ENCODE data around the gene MAML3.

Gene MAML3

GRCh38 chr4:139694522-139695107, 459.4 kb downstream of the MAML3 start:
- no peak overlapping the region for H3K4me3 Mint-ChIP-seq
- H3K36me3 Mint-ChIP-seq, result peaks cover 3 to 11% of the 10 kb centered on the region in 2 donors
- DNase-seq (no peak), ATAC-seq (replicated peaks) (no peak)
- H3K4me1 Mint-ChIP-seq, result peaks cover 4 to 13% of the 10 kb centered on the region in 2 donors
- H3K27ac Mint-ChIP-seq, result no peak overlapping the region
- H3K27me3 Mint-ChIP-seq, result no peaks in the 10 kb centered on the region
- H3K9me3 Mint-ChIP-seq, result peaks cover 4% of the 10 kb centered on the region in 2 donors

- Mint-ChIP-seq H3K9me3 (peaks cover 0 to 3% of the 10 kb centered on the region in 2 donors), H3K27ac (no peak overlapping the region), H3K4me1 (peaks cover 4 to 8% of the 10 kb centered on the region in 2 donors), H3K27me3 (no peaks in the 10 kb centered on the region), H3K4me3 (no peak overlapping the region), H3K36me3 (peaks cover 0 to 7% of the 10 kb centered on the region in 2 donors)
- DNase-seq, result no peak
- peak; percentile 65 to 77 for ATAC-seq (replicated peaks)
Observed at GRCh38 chr4:139692309-139693012, 461.5 kb downstream of the MAML3 start.

GRCh38 chr4:139690419-139690818, 463.6 kb downstream of the MAML3 start:
- H3K27me3 Mint-ChIP-seq, result no peaks in the 10 kb centered on the region
- ATAC-seq (replicated peaks) (no peak), DNase-seq (no peak)
- H3K27ac Mint-ChIP-seq, result no peak overlapping the region
- H3K36me3 Mint-ChIP-seq, result peaks cover 0 to under 1% of the 10 kb centered on the region in 2 donors
- peaks cover 4 to 8% of the 10 kb centered on the region in 2 donors for H3K4me1 Mint-ChIP-seq
- no peak overlapping the region for H3K4me3 Mint-ChIP-seq
- no peaks in the 10 kb centered on the region for H3K9me3 Mint-ChIP-seq

GRCh38 chr4:139689093-139689722, 464.8 kb downstream of the MAML3 start:
- H3K27ac Mint-ChIP-seq, result no peak overlapping the region
- H3K4me1 Mint-ChIP-seq, result peaks cover 4 to 8% of the 10 kb centered on the region in 2 donors
- H3K27me3 Mint-ChIP-seq, result no peaks in the 10 kb centered on the region
- H3K9me3 Mint-ChIP-seq, result no peaks in the 10 kb centered on the region
- H3K36me3 Mint-ChIP-seq, result peaks cover 5% of the 10 kb centered on the region in 2 donors
- H3K4me3 Mint-ChIP-seq, result no peak overlapping the region
- DNase-seq (no peak), ATAC-seq (replicated peaks) (no peak)

- Mint-ChIP-seq H3K4me1 (no peaks in the 10 kb centered on the region), H3K27me3 (no peaks in the 10 kb centered on the region), H3K4me3 (no peak overlapping the region), H3K36me3 (peaks cover 11 to 13% of the 10 kb centered on the region in 2 donors), H3K9me3 (peaks cover 0 to 2% of the 10 kb centered on the region in 2 donors), H3K27ac (no peak overlapping the region)
- DNase-seq, result no peak
- ATAC-seq (replicated peaks), result no peak
Observed at GRCh38 chr4:139686988-139687387, 467.0 kb downstream of the MAML3 start.

- peaks cover 11 to 13% of the 10 kb centered on the region in 2 donors for H3K36me3 Mint-ChIP-seq
- no peak overlapping the region for H3K4me3 Mint-ChIP-seq
- no peaks in the 10 kb centered on the region for H3K27me3 Mint-ChIP-seq
- H3K9me3 Mint-ChIP-seq, result peaks cover 0 to 2% of the 10 kb centered on the region in 2 donors
- H3K4me1 Mint-ChIP-seq, result no peaks in the 10 kb centered on the region
- ATAC-seq (replicated peaks), result no peak
- no peak overlapping the region for H3K27ac Mint-ChIP-seq
- no peak for DNase-seq
Observed at GRCh38 chr4:139686130-139686529, 467.9 kb downstream of the MAML3 start.

- Mint-ChIP-seq H3K4me3 (no peak overlapping the region), H3K27me3 (no peaks in the 10 kb centered on the region), H3K4me1 (no peaks in the 10 kb centered on the region), H3K36me3 (peaks cover 11 to 13% of the 10 kb centered on the region in 2 donors), H3K9me3 (peaks cover 0 to 2% of the 10 kb centered on the region in 2 donors), H3K27ac (no peak overlapping the region)
- ATAC-seq (replicated peaks), result no peak
- DNase-seq, result no peak
Observed at GRCh38 chr4:139685180-139685579, 468.8 kb downstream of the MAML3 start.

GRCh38 chr4:139684351-139684750, 469.6 kb downstream of the MAML3 start:
- DNase-seq (no peak), ATAC-seq (replicated peaks) (no peak)
- no peaks in the 10 kb centered on the region for H3K27me3 Mint-ChIP-seq
- peaks cover 0 to 2% of the 10 kb centered on the region in 2 donors for H3K9me3 Mint-ChIP-seq
- H3K27ac Mint-ChIP-seq, result no peak overlapping the region
- peaks cover 11 to 13% of the 10 kb centered on the region in 2 donors for H3K36me3 Mint-ChIP-seq
- H3K4me3 Mint-ChIP-seq, result no peak overlapping the region
- H3K4me1 Mint-ChIP-seq, result no peaks in the 10 kb centered on the region

GRCh38 chr4:139682741-139683151, 471.2 kb downstream of the MAML3 start:
- no peaks in the 10 kb centered on the region for H3K4me1 Mint-ChIP-seq
- DNase-seq, result no peak
- H3K36me3 Mint-ChIP-seq, result peaks cover 12 to 17% of the 10 kb centered on the region in 2 donors
- ATAC-seq (replicated peaks), result no peak
- H3K27ac Mint-ChIP-seq, result no peak overlapping the region
- H3K9me3 Mint-ChIP-seq, result peaks cover 0 to 2% of the 10 kb centered on the region in 2 donors
- no peak overlapping the region for H3K4me3 Mint-ChIP-seq
- H3K27me3 Mint-ChIP-seq, result no peaks in the 10 kb centered on the region

- ATAC-seq (replicated peaks), result no peak
- H3K36me3 Mint-ChIP-seq, result peaks cover 12 to 17% of the 10 kb centered on the region in 2 donors
- H3K27me3 Mint-ChIP-seq, result no peaks in the 10 kb centered on the region
- H3K4me3 Mint-ChIP-seq, result no peak overlapping the region
- no peak for DNase-seq
- H3K4me1 Mint-ChIP-seq, result no peaks in the 10 kb centered on the region
- H3K9me3 Mint-ChIP-seq, result peaks cover 0 to 2% of the 10 kb centered on the region in 2 donors
- H3K27ac Mint-ChIP-seq, result no peak overlapping the region
Observed at GRCh38 chr4:139682309-139682708, 471.7 kb downstream of the MAML3 start.

- Mint-ChIP-seq H3K4me3 (no peak overlapping the region), H3K36me3 (peaks cover 2 to 4% of the 10 kb centered on the region in 2 donors), H3K4me1 (peaks cover 10 to 23% of the 10 kb centered on the region in 2 donors), H3K27ac (no peak overlapping the region), H3K27me3 (no peaks in the 10 kb centered on the region), H3K9me3 (no peaks in the 10 kb centered on the region)
- ATAC-seq (replicated peaks) (no peak), DNase-seq (no peak)
Observed at GRCh38 chr4:139676913-139677585, 476.9 kb downstream of the MAML3 start.

- Mint-ChIP-seq H3K4me1 (peaks cover 10 to 23% of the 10 kb centered on the region in 2 donors), H3K9me3 (no peaks in the 10 kb centered on the region), H3K27me3 (no peaks in the 10 kb centered on the region), H3K27ac (peak overlapping the region; percentile 25), H3K4me3 (no peak overlapping the region), H3K36me3 (peaks cover 2 to 4% of the 10 kb centered on the region in 2 donors)
- DNase-seq (no peak), ATAC-seq (replicated peaks) (no peak)
Observed at GRCh38 chr4:139676365-139676764, 477.6 kb downstream of the MAML3 start.

- Mint-ChIP-seq H3K9me3 (no peaks in the 10 kb centered on the region), H3K36me3 (peaks cover 2 to 4% of the 10 kb centered on the region in 2 donors), H3K4me1 (peaks cover 10 to 23% of the 10 kb centered on the region in 2 donors), H3K4me3 (peak overlapping the region in 1 of 2 donors; percentile 15), H3K27me3 (no peaks in the 10 kb centered on the region), H3K27ac (peak overlapping the region; percentile 42)
- ATAC-seq (replicated peaks) (peak in 1 of 2 donors; percentile 5), DNase-seq (no peak)
Observed at GRCh38 chr4:139675651-139676050, 478.3 kb downstream of the MAML3 start.

GRCh38 chr4:139674875-139675550, 479.0 kb downstream of the MAML3 start:
- Mint-ChIP-seq H3K27me3 (no peaks in the 10 kb centered on the region), H3K4me3 (peak overlapping the region in 1 of 2 donors; percentile 15), H3K4me1 (peaks cover 10 to 23% of the 10 kb centered on the region in 2 donors), H3K36me3 (peaks cover 2 to 4% of the 10 kb centered on the region in 2 donors), H3K9me3 (no peaks in the 10 kb centered on the region), H3K27ac (peak overlapping the region; percentile 42)
- no peak for DNase-seq
- ATAC-seq (replicated peaks), result peak; percentile 98 to 99

Data from stimulated activated naive B cell treated with anti-CD40 and anti-IgM and Interleukin-4, amounts not matched to agents 10 μg/mL and 1 μg/mL and 100 μg/mL, for 72 hours (primary cell).